HL-60 (cell line): Measurements from ENCODE around the gene ZFYVE26.

Source experiments
- DNase-seq, 2 experiments: peaks; one replicate each; pipeline ENCODE4 v3.0.0-alpha.2; 2010 to 2020; ENCODE audit warnings: low read depth in 1 of 2, low spot score in 1 of 2
- H3K27ac ChIP-seq: fragments of 250-450 bp; sonication (Bioruptor Pico); replicated peaks from 2 replicates; pipeline ENCODE4 v1.5.1; 2020; ENCODE audit warnings: mild to moderate bottlenecking, moderate library complexity
- H3K27me3 ChIP-seq: fragments of 250-450 bp; sonication (Bioruptor Pico); 2 replicates; pipeline ENCODE4 v1.5.1; 2021; ENCODE audit warnings: mild to moderate bottlenecking, moderate library complexity; ENCODE audit not compliant: insufficient read depth, poor library complexity, severe bottlenecking
- H3K4me3 ChIP-seq: replicated peaks from 2 replicates; pipeline ENCODE4 v1.5.1; 2011; ENCODE audit warnings: mild to moderate bottlenecking, control low read depth, low read length; ENCODE audit not compliant: insufficient read depth
- GABPA ChIP-seq: IDR thresholded peaks from 2 replicates; pipeline ENCODE4 v1.6.1; 2012; ENCODE audit warnings: low read depth
- POLR2AphosphoS5 ChIP-seq: IDR thresholded peaks from 2 replicates; pipeline ENCODE4 v1.6.1; 2012; ENCODE audit warnings: low read depth
- SPI1 ChIP-seq: IDR thresholded peaks from 2 replicates; pipeline ENCODE4 v1.6.1; 2012; ENCODE audit warnings: low read depth, mild to moderate bottlenecking, borderline replicate concordance
- long read RNA-seq: library from polyadenylated mRNA; unstranded; transcript quantifications from one replicate; pipeline ENCODE4 v2.0.0, GENCODE V29; 2020
- TF ChIP-seq, protein P1 (sequence below): IDR thresholded peaks from one replicate; pipeline ENCODE4 v1.5.1; 2011; ENCODE audit warnings: low read length, control low read depth, inconsistent platforms; ENCODE audit not compliant: insufficient read depth
- TF ChIP-seq, protein P2 (sequence below): IDR thresholded peaks from 2 replicates; pipeline ENCODE4 v1.6.1; 2012; ENCODE audit warnings: low read depth; ENCODE audit not compliant: insufficient replicate concordance

Gene ZFYVE26
- long read RNA-seq, result 0 reads

- Histone ChIP-seq H3K27ac (peak within 1 kb of the TSS; percentile 73), H3K27me3 (no peaks in the 10 kb centered on the region), H3K4me3 (peak within 1 kb of the TSS; percentile 81)
- peak; percentile 67 to 92 for DNase-seq
- TF ChIP-seq POLR2AphosphoS5 (no peak; the same call in 1 of the 2 replicates), SPI1 (peak; percentile 70; the same call in 1 of the 2 replicates), GABPA (no peak)
- TF ChIP-seq, protein P1, sequence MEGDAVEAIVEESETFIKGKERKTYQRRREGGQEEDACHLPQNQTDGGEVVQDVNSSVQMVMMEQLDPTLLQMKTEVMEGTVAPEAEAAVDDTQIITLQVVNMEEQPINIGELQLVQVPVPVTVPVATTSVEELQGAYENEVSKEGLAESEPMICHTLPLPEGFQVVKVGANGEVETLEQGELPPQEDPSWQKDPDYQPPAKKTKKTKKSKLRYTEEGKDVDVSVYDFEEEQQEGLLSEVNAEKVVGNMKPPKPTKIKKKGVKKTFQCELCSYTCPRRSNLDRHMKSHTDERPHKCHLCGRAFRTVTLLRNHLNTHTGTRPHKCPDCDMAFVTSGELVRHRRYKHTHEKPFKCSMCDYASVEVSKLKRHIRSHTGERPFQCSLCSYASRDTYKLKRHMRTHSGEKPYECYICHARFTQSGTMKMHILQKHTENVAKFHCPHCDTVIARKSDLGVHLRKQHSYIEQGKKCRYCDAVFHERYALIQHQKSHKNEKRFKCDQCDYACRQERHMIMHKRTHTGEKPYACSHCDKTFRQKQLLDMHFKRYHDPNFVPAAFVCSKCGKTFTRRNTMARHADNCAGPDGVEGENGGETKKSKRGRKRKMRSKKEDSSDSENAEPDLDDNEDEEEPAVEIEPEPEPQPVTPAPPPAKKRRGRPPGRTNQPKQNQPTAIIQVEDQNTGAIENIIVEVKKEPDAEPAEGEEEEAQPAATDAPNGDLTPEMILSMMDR, result no peak
These were observed at the start of gene ZFYVE26 for GRCh38 chr14:67816326-67817002. Gene ZFYVE26, minus strand, starts transcription at chr14:67816590. Its CDS starts 627 bp downstream, at chr14:67815963.

GRCh38 chr14:67863223-67863622 lies 46.8 kb upstream of the ZFYVE26 start:
- no peak for DNase-seq
- TF ChIP-seq, protein P2, sequence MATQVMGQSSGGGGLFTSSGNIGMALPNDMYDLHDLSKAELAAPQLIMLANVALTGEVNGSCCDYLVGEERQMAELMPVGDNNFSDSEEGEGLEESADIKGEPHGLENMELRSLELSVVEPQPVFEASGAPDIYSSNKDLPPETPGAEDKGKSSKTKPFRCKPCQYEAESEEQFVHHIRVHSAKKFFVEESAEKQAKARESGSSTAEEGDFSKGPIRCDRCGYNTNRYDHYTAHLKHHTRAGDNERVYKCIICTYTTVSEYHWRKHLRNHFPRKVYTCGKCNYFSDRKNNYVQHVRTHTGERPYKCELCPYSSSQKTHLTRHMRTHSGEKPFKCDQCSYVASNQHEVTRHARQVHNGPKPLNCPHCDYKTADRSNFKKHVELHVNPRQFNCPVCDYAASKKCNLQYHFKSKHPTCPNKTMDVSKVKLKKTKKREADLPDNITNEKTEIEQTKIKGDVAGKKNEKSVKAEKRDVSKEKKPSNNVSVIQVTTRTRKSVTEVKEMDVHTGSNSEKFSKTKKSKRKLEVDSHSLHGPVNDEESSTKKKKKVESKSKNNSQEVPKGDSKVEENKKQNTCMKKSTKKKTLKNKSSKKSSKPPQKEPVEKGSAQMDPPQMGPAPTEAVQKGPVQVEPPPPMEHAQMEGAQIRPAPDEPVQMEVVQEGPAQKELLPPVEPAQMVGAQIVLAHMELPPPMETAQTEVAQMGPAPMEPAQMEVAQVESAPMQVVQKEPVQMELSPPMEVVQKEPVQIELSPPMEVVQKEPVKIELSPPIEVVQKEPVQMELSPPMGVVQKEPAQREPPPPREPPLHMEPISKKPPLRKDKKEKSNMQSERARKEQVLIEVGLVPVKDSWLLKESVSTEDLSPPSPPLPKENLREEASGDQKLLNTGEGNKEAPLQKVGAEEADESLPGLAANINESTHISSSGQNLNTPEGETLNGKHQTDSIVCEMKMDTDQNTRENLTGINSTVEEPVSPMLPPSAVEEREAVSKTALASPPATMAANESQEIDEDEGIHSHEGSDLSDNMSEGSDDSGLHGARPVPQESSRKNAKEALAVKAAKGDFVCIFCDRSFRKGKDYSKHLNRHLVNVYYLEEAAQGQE, result no peak
- TF ChIP-seq SPI1 (no peak), POLR2AphosphoS5 (no peak), GABPA (no peak)
- TF ChIP-seq, protein P1, result no peak
- Histone ChIP-seq H3K4me3 (no peak overlapping the region), H3K27me3 (no peaks in the 10 kb centered on the region), H3K27ac (no peak overlapping the region)

DNA sequence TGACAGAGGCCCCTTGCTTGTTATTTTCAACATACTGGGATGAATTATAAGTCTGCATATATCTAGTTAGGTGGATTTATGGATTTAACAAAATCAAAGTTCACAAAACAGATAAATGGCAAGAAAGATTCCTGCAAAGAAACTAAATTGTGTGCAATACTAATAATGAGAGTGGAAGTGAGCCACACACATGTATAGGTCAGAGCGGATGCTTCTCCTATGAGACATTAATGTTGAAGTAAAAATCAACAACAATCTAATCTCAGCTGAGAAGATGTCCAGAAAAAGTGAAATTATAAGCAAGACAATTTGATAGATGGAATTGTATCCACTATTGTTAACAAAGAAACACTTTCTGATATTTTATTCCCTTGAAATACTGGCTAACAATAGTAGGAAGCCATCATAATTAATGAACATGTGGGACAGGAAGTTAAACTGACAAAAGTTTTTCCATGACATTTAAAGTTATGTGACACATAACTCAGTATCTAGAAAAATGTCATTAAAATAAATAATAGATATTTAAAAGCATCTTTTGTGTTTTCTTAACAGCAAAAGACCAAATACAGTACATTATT lies 42.9 kb upstream of the ZFYVE26 start:
- TF ChIP-seq, protein P2, result no peak
- TF ChIP-seq SPI1, result no peak
- TF ChIP-seq GABPA, result no peak
- no peak for TF ChIP-seq POLR2AphosphoS5
- TF ChIP-seq, protein P1, result no peak
- Histone ChIP-seq H3K27me3 (no peaks in the 10 kb centered on the region), H3K4me3 (no peak overlapping the region), H3K27ac (no peak overlapping the region)
- DNase-seq, result no peak
